GM12878 (cell line): ENCODE measurements around the gene ABCB9. TPM values are rescaled to one million over a fixed set of nuclear protein-coding genes. Genes with fewer than 3 reads are reported as not detected.

ENCODE experiments used
- ATAC-seq: fragments of 200-7000 bp; cut with Tn5 transposase; 3 replicates; pipeline ENCODE4 v1.9.1; 2020; ENCODE audit warnings: mild to moderate bottlenecking, moderate library complexity
- BruUV-seq: library from RNA; stranded (reverse); fragments of 400-500 nt; replicated peaks from 2 replicates; lab custom pipeline; 2021; lab: Mats Ljungman, UMichigan
- CTCF ChIA-PET: fragments of 300-600 bp; sonication (Branson Sonifier 250); formaldehyde crosslinking; extraction: SDS; loops from one replicate; lab custom pipeline; 2021; ENCODE audit warnings: inconsistent platforms; lab: Yijun Ruan, JAX
- POLR2A ChIA-PET: fragments of 350-600 bp; formaldehyde crosslinking; extraction: SDS; loops from one replicate; lab custom pipeline; 2021; ENCODE audit warnings: inconsistent platforms; lab: Charles Lee
- RAD21 ChIA-PET: fragments of 300-600 bp; sonication (Branson Sonifier 250); formaldehyde crosslinking; loops from one replicate; lab custom pipeline; 2023; ENCODE audit warnings: antibody characterized with exemption; ENCODE audit not compliant: unreplicated experiment; lab: Charles Lee
- SMC1A ChIA-PET: fragments of 300-600 bp; sonication (Branson Sonifier 250); formaldehyde crosslinking; loops from one replicate; lab custom pipeline; 2023; ENCODE audit not compliant: unreplicated experiment, uncharacterized antibody; lab: Charles Lee
- DNase-seq: peaks from one replicate; pipeline ENCODE4 v3.0.0-alpha.2; 2011; ENCODE audit warnings: low read depth, low spot score
- FAIRE-seq: peaks from 3 replicates; lab custom pipeline; 2011; peaks lifted over from hg19 to GRCh38; lab: Jason Lieb, UNC
- H2AFZ ChIP-seq: 2 replicates; pipeline ENCODE4 v1.6.0; 2011; ENCODE audit warnings: low read depth, low read length, control low read depth; ENCODE audit not compliant: control insufficient read depth
- H3K27ac ChIP-seq: 2 replicates; pipeline ENCODE4 v1.5.1; 2011; ENCODE audit warnings: control low read depth; ENCODE audit not compliant: control insufficient read depth, insufficient read depth
- H3K27me3 ChIP-seq, 2 experiments: replicated peaks in 1 of 2; 2 replicates each; pipeline versions ENCODE4 v1.6.0 to v1.6.1; 2011; ENCODE audit warnings: low read length in 1 of 2; ENCODE audit not compliant: control insufficient read depth in 2 of 2, insufficient read depth in 2 of 2
- H3K36me3 ChIP-seq, 2 experiments: 2 replicates each; pipeline ENCODE4 v1.5.1; 2011; ENCODE audit warnings: low read length in 1 of 2; ENCODE audit not compliant: control insufficient read depth in 2 of 2, insufficient read depth in 2 of 2
- H3K4me1 ChIP-seq: 2 replicates; pipeline ENCODE4 v1.6.1; 2011; ENCODE audit warnings: mild to moderate bottlenecking, low read length, moderate library complexity, mixed read lengths; ENCODE audit not compliant: control insufficient read depth, insufficient read depth
- H3K4me2 ChIP-seq: 2 replicates; pipeline ENCODE4 v1.6.0; 2011; ENCODE audit warnings: control low read depth; ENCODE audit not compliant: control insufficient read depth, insufficient read depth
- H3K4me3 ChIP-seq: fragments of 200-600 bp; sonication (generic); 2 replicates; pipeline ENCODE4 v1.5.1; 2016
- H3K79me2 ChIP-seq: 2 replicates; pipeline ENCODE4 v1.6.0; 2011; ENCODE audit warnings: low read length; ENCODE audit not compliant: control insufficient read depth, insufficient read depth
- H3K9ac ChIP-seq: 2 replicates; pipeline ENCODE4 v1.8.0; 2011; ENCODE audit warnings: low read length, control low read depth, mixed read lengths; ENCODE audit not compliant: control insufficient read depth, insufficient read depth
- H3K9me3 ChIP-seq: replicated peaks from 3 replicates; pipeline ENCODE4 v1.5.1; 2011; ENCODE audit warnings: mild to moderate bottlenecking, low read length; ENCODE audit not compliant: control insufficient read depth, insufficient read depth
- H4K20me1 ChIP-seq: 2 replicates; pipeline ENCODE4 v1.6.0; 2011; ENCODE audit not compliant: control insufficient read depth, insufficient read depth
- BACH1 ChIP-seq: fragments of 450-650 bp; IDR thresholded peaks from 2 replicates; pipeline ENCODE4 v1.6.1; 2017; ENCODE audit warnings: mild to moderate bottlenecking, borderline replicate concordance
- CHD2 ChIP-seq: IDR thresholded peaks from 2 replicates; pipeline ENCODE4 v1.6.1; 2011; ENCODE audit warnings: low read depth, low read length, improper control_type of control experiment, borderline replicate concordance
- JUND ChIP-seq: IDR thresholded peaks from 2 replicates; pipeline ENCODE4 v1.6.1; 2012; ENCODE audit warnings: low read depth, mild to moderate bottlenecking, low read length, improper control_type of control experiment, moderate library complexity
- KLF5 ChIP-seq: fragments of 450-650 bp; IDR thresholded peaks from 2 replicates; pipeline ENCODE4 v1.6.1; 2014; ENCODE audit warnings: mild to moderate bottlenecking; ENCODE audit not compliant: partially characterized antibody
- LARP7 ChIP-seq: fragments of 450-650 bp; IDR thresholded peaks from 2 replicates; pipeline ENCODE4 v1.6.1; 2017; ENCODE audit warnings: mild to moderate bottlenecking
- RAD51 ChIP-seq: fragments of 450-650 bp; IDR thresholded peaks from 2 replicates; pipeline ENCODE4 v1.6.1; 2016; ENCODE audit warnings: moderate library complexity, mild to moderate bottlenecking, inconsistent platforms
- RBBP5 ChIP-seq: fragments of 200-600 bp; sonication (generic); conservative IDR thresholded peaks from 2 replicates; pipeline ENCODE4 v1.6.1; 2016
- SMC3 ChIP-seq: IDR thresholded peaks from 2 replicates; pipeline ENCODE4 v1.6.1; 2011; ENCODE audit warnings: low read length, improper control_type of control experiment, borderline replicate concordance
- STAT3 ChIP-seq: IDR thresholded peaks from 2 replicates; pipeline ENCODE4 v1.6.1; 2011; ENCODE audit warnings: low read depth, low read length, improper control_type of control experiment
- TCF12 ChIP-seq: IDR thresholded peaks from 2 replicates; pipeline ENCODE4 v1.6.1; 2011; ENCODE audit warnings: low read depth, mild to moderate bottlenecking, low read length
- YY1 ChIP-seq: IDR thresholded peaks from 2 replicates; pipeline ENCODE4 v1.6.1; 2011; ENCODE audit warnings: low read depth, mild to moderate bottlenecking, low read length
- ZNF384 ChIP-seq: IDR thresholded peaks from 2 replicates; pipeline ENCODE4 v1.6.1; 2012; ENCODE audit warnings: low read depth, mild to moderate bottlenecking, low read length, improper control_type of control experiment, borderline replicate concordance
- WGBS: methylation state at CpG from one replicate; pipeline ENCODE4 v1.1.6; 2016; ENCODE audit warnings: low lambda C conversion rate; ENCODE audit not compliant: insufficient replicate concordance, insufficient coverage; ENCODE audit errors: missing lambda C conversion rate; 5-methylcytosine and 5-hydroxymethylcytosine counted together
- in situ Hi-C: fragments of 300-500 bp; cut with MboI; formaldehyde crosslinking; loops from 9 replicates; pipeline ENCODE4 v1.14.3; 2018; ENCODE audit warnings: mixed read lengths
- intact Hi-C: fragments of 100-400 bp; cut with micrococcal nuclease; formaldehyde crosslinking; loops from one replicate; pipeline ENCODE4 v1.14.2; 2022; ENCODE audit not compliant: unreplicated experiment
- polyA plus RNA-seq, 11 experiments: library from polyadenylated mRNA; depleted of rRNA in 4 of 11; unstranded in 6 of 11; stranded (reverse) in 5 of 11; fragments of >200 nt; fragmentation: Nextera tagmentation in 4 of 11; fragmentation: Illumina TruSeq in 1 of 11; extraction: Ambion mirVana in 4 of 11; extraction: Trizol in 1 of 11; gene quantifications; 1 replicate in 1 of 11; 2 replicates in 10 of 11; pipeline versions ENCODE4 v1.2.1 to v1.2.3, GENCODE V29; 2011 to 2016; ENCODE audit warnings: inconsistent platforms in 2 of 11, missing spikeins in 2 of 11, low read depth in 1 of 11
- total RNA-seq, 4 experiments: library from RNA; depleted of rRNA in 3 of 4; stranded (reverse); fragments of >200 nt in 3 of 4; fragmentation: Illumina TruSeq in 1 of 4; extraction: Trizol in 1 of 4; gene quantifications; 2 replicates each; pipeline versions ENCODE4 v1.2.1 to v1.2.3, GENCODE V29; 2013 to 2021
- TF ChIP-seq, protein P1 (sequence below): fragments of 450-650 bp; IDR thresholded peaks from 2 replicates; pipeline ENCODE4 v1.6.1; 2017; ENCODE audit warnings: low read depth, mild to moderate bottlenecking, moderate library complexity
- TF ChIP-seq, protein P2 (sequence below): fragments of 450-650 bp; IDR thresholded peaks from 2 replicates; pipeline ENCODE4 v1.6.1; 2017; ENCODE audit warnings: antibody characterized with exemption, mild to moderate bottlenecking, moderate library complexity
- TF ChIP-seq, protein P3 (sequence below): fragments of 450-650 bp; formaldehyde crosslinking; IDR thresholded peaks from 2 replicates; pipeline ENCODE4 v1.4.0; 2022; ENCODE audit warnings: mild to moderate bottlenecking, moderate library complexity

Gene ABCB9
- total and polyA plus RNA-seq, 10 of the 15 experiments (the other 5 are each of a cell fraction or from before 2014, with no cell fraction given) = 0.37 to 4.9 (median 3.1) TPM

DNA sequence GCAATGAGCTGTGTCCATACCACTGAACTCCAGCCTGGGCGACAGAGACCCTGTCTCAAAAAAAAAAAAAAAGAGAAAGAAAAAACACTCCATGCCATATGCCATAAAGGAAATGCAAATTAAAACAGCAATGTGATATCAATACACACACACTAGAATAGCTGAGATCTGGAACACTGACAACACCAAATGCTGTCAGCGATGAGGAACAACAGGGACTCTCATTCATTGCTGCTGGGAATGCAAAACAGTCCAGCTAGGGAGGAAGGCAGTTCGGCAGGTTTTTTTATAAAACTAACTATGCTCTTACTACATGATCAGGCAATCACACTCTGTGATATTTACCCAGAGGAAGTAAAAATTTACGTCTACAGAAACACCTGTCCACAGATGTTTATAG is 3.4 kb upstream of the ABCB9 start (continued):
- TF ChIP-seq TCF12 (no peak), YY1 (no peak)
- TF ChIP-seq, protein P1, sequence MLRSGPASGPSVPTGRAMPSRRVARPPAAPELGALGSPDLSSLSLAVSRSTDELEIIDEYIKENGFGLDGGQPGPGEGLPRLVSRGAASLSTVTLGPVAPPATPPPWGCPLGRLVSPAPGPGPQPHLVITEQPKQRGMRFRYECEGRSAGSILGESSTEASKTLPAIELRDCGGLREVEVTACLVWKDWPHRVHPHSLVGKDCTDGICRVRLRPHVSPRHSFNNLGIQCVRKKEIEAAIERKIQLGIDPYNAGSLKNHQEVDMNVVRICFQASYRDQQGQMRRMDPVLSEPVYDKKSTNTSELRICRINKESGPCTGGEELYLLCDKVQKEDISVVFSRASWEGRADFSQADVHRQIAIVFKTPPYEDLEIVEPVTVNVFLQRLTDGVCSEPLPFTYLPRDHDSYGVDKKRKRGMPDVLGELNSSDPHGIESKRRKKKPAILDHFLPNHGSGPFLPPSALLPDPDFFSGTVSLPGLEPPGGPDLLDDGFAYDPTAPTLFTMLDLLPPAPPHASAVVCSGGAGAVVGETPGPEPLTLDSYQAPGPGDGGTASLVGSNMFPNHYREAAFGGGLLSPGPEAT = no peak
- TF ChIP-seq, protein P2, sequence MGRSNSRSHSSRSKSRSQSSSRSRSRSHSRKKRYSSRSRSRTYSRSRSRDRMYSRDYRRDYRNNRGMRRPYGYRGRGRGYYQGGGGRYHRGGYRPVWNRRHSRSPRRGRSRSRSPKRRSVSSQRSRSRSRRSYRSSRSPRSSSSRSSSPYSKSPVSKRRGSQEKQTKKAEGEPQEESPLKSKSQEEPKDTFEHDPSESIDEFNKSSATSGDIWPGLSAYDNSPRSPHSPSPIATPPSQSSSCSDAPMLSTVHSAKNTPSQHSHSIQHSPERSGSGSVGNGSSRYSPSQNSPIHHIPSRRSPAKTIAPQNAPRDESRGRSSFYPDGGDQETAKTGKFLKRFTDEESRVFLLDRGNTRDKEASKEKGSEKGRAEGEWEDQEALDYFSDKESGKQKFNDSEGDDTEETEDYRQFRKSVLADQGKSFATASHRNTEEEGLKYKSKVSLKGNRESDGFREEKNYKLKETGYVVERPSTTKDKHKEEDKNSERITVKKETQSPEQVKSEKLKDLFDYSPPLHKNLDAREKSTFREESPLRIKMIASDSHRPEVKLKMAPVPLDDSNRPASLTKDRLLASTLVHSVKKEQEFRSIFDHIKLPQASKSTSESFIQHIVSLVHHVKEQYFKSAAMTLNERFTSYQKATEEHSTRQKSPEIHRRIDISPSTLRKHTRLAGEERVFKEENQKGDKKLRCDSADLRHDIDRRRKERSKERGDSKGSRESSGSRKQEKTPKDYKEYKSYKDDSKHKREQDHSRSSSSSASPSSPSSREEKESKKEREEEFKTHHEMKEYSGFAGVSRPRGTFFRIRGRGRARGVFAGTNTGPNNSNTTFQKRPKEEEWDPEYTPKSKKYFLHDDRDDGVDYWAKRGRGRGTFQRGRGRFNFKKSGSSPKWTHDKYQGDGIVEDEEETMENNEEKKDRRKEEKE = no peak

DNA sequence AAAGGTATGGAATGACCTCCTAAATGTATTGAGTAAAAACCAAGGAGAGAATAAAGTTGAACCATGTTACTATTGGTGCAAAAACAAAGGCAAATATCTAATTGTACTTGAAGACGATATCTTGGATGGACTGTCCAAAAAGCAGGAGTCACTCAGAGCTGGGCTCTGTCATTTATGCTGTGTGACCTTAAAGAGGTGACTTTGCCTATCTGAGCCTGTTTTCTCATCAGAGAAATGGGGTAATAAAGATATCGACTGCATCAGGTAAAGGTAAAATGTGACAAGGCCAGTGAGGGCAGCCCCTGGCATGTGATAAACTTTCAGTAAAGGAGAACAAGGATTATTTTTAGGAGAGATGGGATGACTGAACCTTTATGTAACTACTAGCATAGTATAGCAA is 1.8 kb upstream of the ABCB9 start:
- ChIA-PET POLR2A (interaction anchor here (0.6 kb wide), 2 partner anchors 533 to 1271 kb away, joined by 3 to 5 read pairs; no protein-coding TSS in a partner anchor), RAD21 (interaction anchor here (0.6 to 0.7 kb wide), 3 partner anchors 11 to 940 kb away, joined by 3 read pairs; no protein-coding TSS in a partner anchor), CTCF (interaction anchor here (1.1 to 2.0 kb wide), 2 partner anchors 107 to 270 kb away, joined by 5 to 6 read pairs; no protein-coding TSS in a partner anchor), SMC1A (interaction anchor here (1.8 kb wide), 1 partner anchor 8 kb away, joined by 5 read pairs; no protein-coding TSS in a partner anchor)
- no peaks in the 10 kb centered on the region for H3K79me2 ChIP-seq
- H3K27me3 ChIP-seq = no peaks in the 10 kb centered on the region
- ATAC-seq (no peak), DNase-seq (no peak), FAIRE-seq (no peak)
- no peak overlapping the region for H3K9ac ChIP-seq
- in situ Hi-C loops = no loop called here
- H3K9me3 ChIP-seq = no peaks in the 10 kb centered on the region
- H3K4me3 ChIP-seq = no peak overlapping the region
- WGBS = 41% methylated on average over 2 of the region's 2 CpGs
- H3K4me1 ChIP-seq = peaks cover 4% of the 10 kb centered on the region; the same call in 1 of the 2 replicates
- H3K36me3 ChIP-seq = no peaks in the 10 kb centered on the region
- intact Hi-C loops = no loop called here
- H4K20me1 ChIP-seq = peaks cover 3% of the 10 kb centered on the region
- no peak overlapping the region for H2AFZ ChIP-seq
- H3K27ac ChIP-seq = no peak overlapping the region
- no peak overlapping the region for H3K4me2 ChIP-seq
- BruUV-seq = no TSS peak
- TF ChIP-seq LARP7 (no peak), KLF5 (no peak), SMC3 (no peak), CHD2 (no peak), RAD51 (no peak), RBBP5 (no peak), JUND (no peak), BACH1 (no peak), STAT3 (no peak), ZNF384 (no peak)
- TF ChIP-seq, protein P3, sequence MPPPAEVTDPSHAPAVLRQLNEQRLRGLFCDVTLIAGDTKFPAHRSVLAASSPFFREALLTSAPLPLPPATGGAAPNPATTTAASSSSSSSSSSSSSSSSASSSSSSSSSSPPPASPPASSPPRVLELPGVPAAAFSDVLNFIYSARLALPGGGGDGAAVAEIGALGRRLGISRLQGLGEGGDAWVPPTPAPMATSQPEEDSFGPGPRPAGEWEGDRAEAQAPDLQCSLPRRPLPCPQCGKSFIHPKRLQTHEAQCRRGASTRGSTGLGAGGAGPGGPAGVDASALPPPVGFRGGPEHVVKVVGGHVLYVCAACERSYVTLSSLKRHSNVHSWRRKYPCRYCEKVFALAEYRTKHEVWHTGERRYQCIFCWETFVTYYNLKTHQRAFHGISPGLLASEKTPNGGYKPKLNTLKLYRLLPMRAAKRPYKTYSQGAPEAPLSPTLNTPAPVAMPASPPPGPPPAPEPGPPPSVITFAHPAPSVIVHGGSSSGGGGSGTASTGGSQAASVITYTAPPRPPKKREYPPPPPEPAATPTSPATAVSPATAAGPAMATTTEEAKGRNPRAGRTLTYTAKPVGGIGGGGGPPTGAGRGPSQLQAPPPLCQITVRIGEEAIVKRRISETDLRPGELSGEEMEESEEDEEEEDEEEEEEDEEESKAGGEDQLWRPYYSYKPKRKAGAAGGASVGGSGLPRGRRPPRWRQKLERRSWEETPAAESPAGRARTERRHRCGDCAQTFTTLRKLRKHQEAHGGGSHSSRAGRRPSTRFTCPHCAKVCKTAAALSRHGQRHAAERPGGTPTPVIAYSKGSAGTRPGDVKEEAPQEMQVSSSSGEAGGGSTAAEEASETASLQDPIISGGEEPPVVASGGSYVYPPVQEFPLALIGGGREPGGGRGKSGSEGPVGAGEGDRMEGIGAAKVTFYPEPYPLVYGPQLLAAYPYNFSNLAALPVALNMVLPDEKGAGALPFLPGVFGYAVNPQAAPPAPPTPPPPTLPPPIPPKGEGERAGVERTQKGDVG (CRISPR knock-in tag) = no peak
